ENCODE data around the gene PTPRR. TPM values are rescaled to one million over a fixed set of nuclear protein-coding genes. Genes with fewer than 3 reads are reported as not detected.

PTPRR gene
- polyA plus RNA-seq, 1 of the 3 experiments (the other 2 are of a cell fraction), result 1.4 TPM

DNA sequence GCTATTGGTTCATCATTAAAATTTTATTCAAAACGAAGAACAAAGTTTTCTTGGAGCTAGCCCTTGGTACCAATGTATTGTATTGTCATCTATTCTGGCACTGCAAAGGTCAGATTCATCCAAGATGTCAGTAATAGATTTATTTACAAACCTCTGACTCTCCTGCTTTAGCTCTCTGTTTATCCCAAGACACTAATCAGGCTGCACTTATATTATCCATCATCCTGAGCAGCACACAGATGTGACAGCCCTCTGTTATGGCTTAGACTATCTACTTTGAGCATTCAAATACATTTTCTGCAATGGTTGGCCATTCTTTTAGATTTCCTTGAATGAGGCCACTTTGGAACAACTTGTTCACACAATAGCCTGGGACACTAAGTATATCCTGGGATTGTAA is 5.0 kb upstream of the PTPRR start:
- H3K27me3 ChIP-seq (ENCODE audit: insufficient read depth), result no peaks in the 10 kb centered on the region
- ChIA-PET CTCF (interaction anchor here (0.9 kb wide), 1 partner anchor 48 kb away, joined by 3 read pairs; no protein-coding TSS in a partner anchor), POLR2A (no interaction called here)
- DNase-seq, result no peak
- peaks cover 0 to 4% of the 10 kb centered on the region in 2 experiments; a peak in 1 of 4 replicates for H3K4me1 ChIP-seq (ENCODE audit: control insufficient read depth in 1 of 2, insufficient read depth in 2 of 2, low read depth in 1 of 2, low read length in 1 of 2)
- H3K9me2 ChIP-seq, result no peaks in the 10 kb centered on the region
- WGBS (ENCODE audit: low lambda C conversion rate), result 3% methylated on average over 1 of the region's 1 CpG
- H3K79me2 ChIP-seq (ENCODE audit: insufficient read depth), result no peaks in the 10 kb centered on the region
- H4K20me1 ChIP-seq (ENCODE audit: insufficient read depth), result no peaks in the 10 kb centered on the region
- TF ChIP-seq CHD2 (IDR thresholded peaks at IDR 0.05; ENCODE audit: low read length, partially characterized antibody) (no peak), FOXJ3 (CRISPR knock-in tag; IDR thresholded peaks at IDR 0.05) (no peak), SMC3 (IDR thresholded peaks at IDR 0.05; ENCODE audit: low read depth, low read length) (no peak)
- no peak overlapping the region for H3K9ac ChIP-seq
- no peak overlapping the region for H3K4me2 ChIP-seq
- H3K4me3 ChIP-seq (ENCODE audit: low read depth in 2 of 2, low read length in 1 of 2), result no peak overlapping the region
- H2AFZ ChIP-seq (ENCODE audit: low read depth), result no peak overlapping the region
- H3F3A ChIP-seq (replicated peaks; ENCODE audit: insufficient read depth), result no peaks in the 10 kb centered on the region
- no peaks in the 10 kb centered on the region for H3K9me3 ChIP-seq
- no peak overlapping the region for H3K27ac ChIP-seq (ENCODE audit: low read depth in 2 of 2, low read length in 1 of 2)
- no peaks in the 10 kb centered on the region for H3K36me3 ChIP-seq (replicated peaks in 1 of 2; ENCODE audit: control insufficient read depth in 1 of 2, insufficient read depth in 2 of 2, low read length in 1 of 2)

DNA sequence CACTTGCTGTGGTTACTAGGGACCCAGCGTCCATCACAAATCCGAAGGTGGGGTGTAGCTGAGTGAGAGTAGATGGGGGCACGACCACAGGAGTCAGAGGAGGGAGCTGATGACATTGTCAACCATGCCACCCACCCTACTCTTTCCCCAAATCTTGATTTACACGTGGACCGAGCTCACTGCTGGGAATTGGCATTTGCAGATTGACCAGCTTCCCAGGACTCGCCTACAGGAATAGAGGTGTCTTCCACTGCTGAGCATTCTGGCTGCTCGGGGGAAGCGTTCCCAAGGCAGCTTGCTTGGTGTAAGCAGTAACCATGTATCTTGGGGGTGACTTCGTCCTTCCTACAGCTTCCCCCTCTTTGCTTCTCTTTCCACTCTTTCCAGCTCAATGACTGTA is 353 bp upstream of the PTPRR start:
- Histone ChIP-seq H3K27ac (ENCODE audit: low read depth in 2 of 2, low read length in 1 of 2) (peak overlapping the region in 1 of 2 experiments; percentile 55; a peak in 2 of 4 replicates), H3K4me2 (no peak overlapping the region), H3K4me3 (ENCODE audit: low read depth in 2 of 2, low read length in 1 of 2) (peak overlapping the region in 1 of 2 experiments; percentile 30; a peak in 1 of 4 replicates), H4K20me1 (ENCODE audit: insufficient read depth) (no peaks in the 10 kb centered on the region), H3F3A (replicated peaks; ENCODE audit: insufficient read depth) (no peaks in the 10 kb centered on the region), H2AFZ (ENCODE audit: low read depth) (no peak overlapping the region), H3K79me2 (ENCODE audit: insufficient read depth) (no peaks in the 10 kb centered on the region), H3K4me1 (ENCODE audit: control insufficient read depth in 1 of 2, insufficient read depth in 2 of 2, low read depth in 1 of 2, low read length in 1 of 2) (peaks cover 0 to 4% of the 10 kb centered on the region in 2 experiments; a peak in 2 of 4 replicates), H3K9me3 (no peaks in the 10 kb centered on the region), H3K27me3 (ENCODE audit: insufficient read depth) (peaks cover 8% of the 10 kb centered on the region; the same call in 1 of the 2 replicates), H3K9ac (no peak overlapping the region), H3K36me3 (replicated peaks in 1 of 2; ENCODE audit: control insufficient read depth in 1 of 2, insufficient read depth in 2 of 2, low read length in 1 of 2) (no peaks in the 10 kb centered on the region), H3K9me2 (no peaks in the 10 kb centered on the region)
- ChIA-PET POLR2A (no interaction called here), CTCF (interaction anchor here (0.8 kb wide), 1 partner anchor 32 kb away, joined by 4 read pairs; no protein-coding TSS in a partner anchor)
- no peak for DNase-seq
- 37% methylated on average over 9 of the region's 9 CpGs for WGBS (ENCODE audit: low lambda C conversion rate)
- TF ChIP-seq RFX5 (IDR thresholded peaks at IDR 0.05; ENCODE audit: low read length) (no peak), GABPA (IDR thresholded peaks at IDR 0.05; ENCODE audit: low read depth) (no peak), FOSL2 (IDR thresholded peaks at IDR 0.05; ENCODE audit: borderline replicate concordance, low read depth) (no peak), EZH2phosphoT487 (IDR thresholded peaks at IDR 0.05; ENCODE audit: borderline replicate concordance, low read depth) (no peak), SMC3 (IDR thresholded peaks at IDR 0.05; ENCODE audit: low read depth, low read length) (no peak), MXI1 (IDR thresholded peaks at IDR 0.05; ENCODE audit: low read depth, low read length) (no peak; the same call in 1 of the 2 replicates), SIN3A (IDR thresholded peaks at IDR 0.05; ENCODE audit: borderline replicate concordance, low read depth, low read length) (no peak), MEF2A (IDR thresholded peaks at IDR 0.05; ENCODE audit: borderline replicate concordance, low read depth) (no peak), TAF1 (IDR thresholded peaks at IDR 0.05; ENCODE audit: borderline replicate concordance, low read depth, low read length) (no peak), RXRA (IDR thresholded peaks at IDR 0.05; ENCODE audit: borderline replicate concordance, low read depth) (no peak), POLR2AphosphoS5 (IDR thresholded peaks at IDR 0.05; ENCODE audit: low read depth, low read length) (no peak), JUND (IDR thresholded peaks at IDR 0.05) (no peak), ELF1 (IDR thresholded peaks at IDR 0.05) (no peak)
- TF ChIP-seq, protein P1, sequence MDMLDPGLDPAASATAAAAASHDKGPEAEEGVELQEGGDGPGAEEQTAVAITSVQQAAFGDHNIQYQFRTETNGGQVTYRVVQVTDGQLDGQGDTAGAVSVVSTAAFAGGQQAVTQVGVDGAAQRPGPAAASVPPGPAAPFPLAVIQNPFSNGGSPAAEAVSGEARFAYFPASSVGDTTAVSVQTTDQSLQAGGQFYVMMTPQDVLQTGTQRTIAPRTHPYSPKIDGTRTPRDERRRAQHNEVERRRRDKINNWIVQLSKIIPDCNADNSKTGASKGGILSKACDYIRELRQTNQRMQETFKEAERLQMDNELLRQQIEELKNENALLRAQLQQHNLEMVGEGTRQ (IDR thresholded peaks at IDR 0.05; ENCODE audit: borderline replicate concordance, low read depth, low read length), result no peak
- TF ChIP-seq, protein P2, sequence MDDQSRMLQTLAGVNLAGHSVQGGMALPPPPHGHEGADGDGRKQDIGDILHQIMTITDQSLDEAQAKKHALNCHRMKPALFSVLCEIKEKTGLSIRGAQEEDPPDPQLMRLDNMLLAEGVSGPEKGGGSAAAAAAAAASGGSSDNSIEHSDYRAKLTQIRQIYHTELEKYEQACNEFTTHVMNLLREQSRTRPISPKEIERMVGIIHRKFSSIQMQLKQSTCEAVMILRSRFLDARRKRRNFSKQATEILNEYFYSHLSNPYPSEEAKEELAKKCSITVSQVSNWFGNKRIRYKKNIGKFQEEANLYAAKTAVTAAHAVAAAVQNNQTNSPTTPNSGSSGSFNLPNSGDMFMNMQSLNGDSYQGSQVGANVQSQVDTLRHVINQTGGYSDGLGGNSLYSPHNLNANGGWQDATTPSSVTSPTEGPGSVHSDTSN (IDR thresholded peaks at IDR 0.05), result no peak
